Measurements from ENCODE around the gene FAM237A. TPM values are rescaled to one million over a fixed set of nuclear protein-coding genes. Genes with fewer than 3 reads are reported as not detected.

Gene FAM237A
- total RNA-seq, result not detected in 3 replicates
- long read RNA-seq, result 0 reads

DNA sequence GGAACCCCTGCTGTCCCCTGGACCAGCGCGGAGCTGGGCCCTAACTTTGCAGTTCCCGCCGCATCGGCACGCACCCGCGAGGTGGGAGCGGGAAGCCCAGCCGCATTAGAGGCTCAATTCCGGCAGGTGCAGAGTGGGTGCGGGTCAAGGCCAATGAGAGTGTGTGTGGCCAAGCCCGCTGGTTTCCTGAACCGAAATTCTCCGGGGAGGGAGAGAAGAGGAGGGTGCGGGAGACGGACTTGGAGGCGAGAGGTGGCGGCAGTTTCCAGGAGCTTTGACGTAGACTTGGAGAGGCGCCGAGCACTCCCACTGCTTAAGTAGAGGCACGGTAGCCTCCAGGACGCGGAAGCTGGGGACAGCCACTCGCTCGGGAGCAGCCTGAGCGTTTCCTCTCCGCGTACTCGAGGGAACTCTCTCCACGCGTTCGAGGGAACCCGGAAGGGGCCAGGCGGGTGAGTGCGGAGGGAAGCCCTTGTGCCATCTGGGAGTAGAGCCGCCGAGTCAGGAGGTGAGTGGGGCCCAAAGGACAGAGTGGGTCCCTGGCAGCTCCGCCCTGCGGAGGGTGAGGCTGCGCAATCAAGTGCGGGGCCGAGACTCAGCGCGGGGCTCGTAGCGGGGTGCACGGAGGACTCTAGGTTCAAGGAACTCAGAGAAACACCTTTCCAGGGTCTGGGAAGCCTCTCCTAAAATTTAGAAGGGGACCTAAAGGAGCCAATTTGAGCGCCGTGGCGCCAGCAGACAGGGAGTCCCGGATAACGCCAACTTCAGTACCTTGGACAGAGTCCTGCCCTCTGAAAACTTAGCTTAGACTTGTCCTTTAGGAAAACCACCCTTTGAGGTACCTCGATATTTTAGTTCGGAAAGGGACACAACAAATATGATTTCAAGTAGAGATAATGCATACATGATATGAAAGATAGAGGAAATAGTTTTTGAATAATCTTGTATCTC is at the start of gene FAM237A:
FAM237A (plus strand) TSS at position 413 of the 951 bp plus-strand sequence. CDS start 1,750 bp downstream, outside the sequence.
- TF ChIP-seq, protein P1, sequence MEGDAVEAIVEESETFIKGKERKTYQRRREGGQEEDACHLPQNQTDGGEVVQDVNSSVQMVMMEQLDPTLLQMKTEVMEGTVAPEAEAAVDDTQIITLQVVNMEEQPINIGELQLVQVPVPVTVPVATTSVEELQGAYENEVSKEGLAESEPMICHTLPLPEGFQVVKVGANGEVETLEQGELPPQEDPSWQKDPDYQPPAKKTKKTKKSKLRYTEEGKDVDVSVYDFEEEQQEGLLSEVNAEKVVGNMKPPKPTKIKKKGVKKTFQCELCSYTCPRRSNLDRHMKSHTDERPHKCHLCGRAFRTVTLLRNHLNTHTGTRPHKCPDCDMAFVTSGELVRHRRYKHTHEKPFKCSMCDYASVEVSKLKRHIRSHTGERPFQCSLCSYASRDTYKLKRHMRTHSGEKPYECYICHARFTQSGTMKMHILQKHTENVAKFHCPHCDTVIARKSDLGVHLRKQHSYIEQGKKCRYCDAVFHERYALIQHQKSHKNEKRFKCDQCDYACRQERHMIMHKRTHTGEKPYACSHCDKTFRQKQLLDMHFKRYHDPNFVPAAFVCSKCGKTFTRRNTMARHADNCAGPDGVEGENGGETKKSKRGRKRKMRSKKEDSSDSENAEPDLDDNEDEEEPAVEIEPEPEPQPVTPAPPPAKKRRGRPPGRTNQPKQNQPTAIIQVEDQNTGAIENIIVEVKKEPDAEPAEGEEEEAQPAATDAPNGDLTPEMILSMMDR (IDR thresholded peaks at IDR 0.05), result no peak
- Mint-ChIP-seq H3K4me3 (ENCODE audit: unreplicated experiment) (no peak within 1 kb of the TSS), H3K36me3 (ENCODE audit: low read depth) (no peaks in the 10 kb centered on the region), H3K27me3 (ENCODE audit: low read depth) (peaks cover 13% of the 10 kb centered on the region), H3K9me3 (ENCODE audit: low read depth) (no peaks in the 10 kb centered on the region), H3K4me1 (ENCODE audit: low read depth) (peaks cover 4% of the 10 kb centered on the region), H3K27ac (ENCODE audit: unreplicated experiment) (no peak within 1 kb of the TSS)
- DNase-seq (ENCODE audit: low spot score), result peak; percentile 70

DNA sequence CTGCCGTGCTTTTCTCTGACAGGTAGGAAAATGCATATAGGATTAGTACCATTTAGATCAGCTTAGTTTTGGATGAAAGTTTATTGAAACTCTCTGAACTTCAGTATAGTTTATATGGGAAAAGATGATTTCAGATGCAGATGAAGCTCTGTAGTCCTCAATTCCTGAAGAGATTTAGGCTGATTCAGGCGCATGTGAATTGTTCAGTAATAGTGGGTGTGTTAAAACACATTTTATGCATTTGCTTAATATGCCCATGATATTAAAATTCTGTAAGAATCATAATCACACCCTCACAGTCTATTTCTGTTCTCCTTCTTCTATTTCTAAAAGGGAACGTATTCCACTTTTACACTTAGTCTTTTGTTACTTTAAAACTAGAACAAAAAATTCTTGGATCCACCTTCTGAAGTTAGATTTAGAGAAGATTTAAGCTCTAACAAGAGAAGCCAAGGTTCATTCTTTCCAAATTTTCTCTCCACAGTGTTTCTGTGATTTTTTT is 44.5 kb upstream of the FAM237A start:
- no peaks in the 10 kb centered on the region for H3K9me3 Mint-ChIP-seq (ENCODE audit: low read depth)
- TF ChIP-seq, protein P1 (IDR thresholded peaks at IDR 0.05), result no peak
- H3K36me3 Mint-ChIP-seq (ENCODE audit: low read depth), result peaks cover 2% of the 10 kb centered on the region

DNA sequence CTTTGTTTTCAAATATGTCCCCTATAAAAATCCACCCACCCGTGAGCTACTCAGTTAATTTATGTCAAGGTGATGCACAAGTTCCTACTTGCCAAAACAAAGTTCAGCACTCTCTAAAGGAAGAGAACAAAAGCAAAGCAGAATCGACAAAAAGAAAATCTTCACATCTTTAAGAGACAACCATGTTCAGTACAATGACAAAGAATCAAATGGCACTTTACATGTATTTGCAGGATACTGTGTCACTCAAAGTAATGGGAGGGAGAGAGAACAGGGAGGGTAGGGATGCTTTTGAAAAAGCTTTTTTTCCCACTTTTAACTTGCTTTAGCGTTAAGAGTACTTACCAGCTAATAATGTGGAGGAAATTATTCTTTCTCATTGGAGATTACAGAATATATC is 39.0 kb upstream of the FAM237A start:
- no peaks in the 10 kb centered on the region for H3K9me3 Mint-ChIP-seq (ENCODE audit: low read depth)
- no peaks in the 10 kb centered on the region for H3K4me1 Mint-ChIP-seq (ENCODE audit: low read depth)
- no peaks in the 10 kb centered on the region for H3K27me3 Mint-ChIP-seq (ENCODE audit: low read depth)
- no peak overlapping the region for H3K27ac Mint-ChIP-seq (ENCODE audit: unreplicated experiment)
- H3K36me3 Mint-ChIP-seq (ENCODE audit: low read depth), result no peaks in the 10 kb centered on the region
- TF ChIP-seq, protein P1 (IDR thresholded peaks at IDR 0.05), result no peak
- no peak overlapping the region for H3K4me3 Mint-ChIP-seq (ENCODE audit: unreplicated experiment)
- no peak for DNase-seq (ENCODE audit: low spot score)

More for the DNA sequence above, 44.5 kb upstream of the FAM237A start:
- Mint-ChIP-seq H3K4me3 (ENCODE audit: unreplicated experiment) (no peak overlapping the region), H3K4me1 (ENCODE audit: low read depth) (no peaks in the 10 kb centered on the region), H3K27ac (ENCODE audit: unreplicated experiment) (no peak overlapping the region), H3K27me3 (ENCODE audit: low read depth) (no peaks in the 10 kb centered on the region)
- DNase-seq (ENCODE audit: low spot score), result no peak

DNA sequence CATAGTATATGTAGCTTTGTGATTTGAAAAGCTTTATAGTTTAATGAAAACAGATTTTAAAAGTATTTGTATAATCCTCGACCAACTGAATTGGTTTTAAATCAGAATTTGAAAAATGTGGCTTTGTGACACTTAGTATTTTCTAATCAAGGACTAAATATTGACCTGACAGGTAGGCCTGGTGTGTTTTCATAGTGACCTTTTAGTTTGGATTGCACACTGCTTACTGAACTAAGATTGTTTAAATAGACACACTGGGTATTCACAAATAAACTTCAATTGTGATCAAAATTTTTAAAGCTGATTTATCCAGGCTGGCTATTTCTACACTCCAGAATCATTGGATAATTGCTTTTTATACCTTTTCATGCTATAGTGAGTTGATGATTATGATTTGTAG is 31.8 kb upstream of the FAM237A start:
- H3K4me3 Mint-ChIP-seq (ENCODE audit: unreplicated experiment), result no peak overlapping the region
- H3K27me3 Mint-ChIP-seq (ENCODE audit: low read depth), result no peaks in the 10 kb centered on the region
- no peaks in the 10 kb centered on the region for H3K36me3 Mint-ChIP-seq (ENCODE audit: low read depth)

DNA sequence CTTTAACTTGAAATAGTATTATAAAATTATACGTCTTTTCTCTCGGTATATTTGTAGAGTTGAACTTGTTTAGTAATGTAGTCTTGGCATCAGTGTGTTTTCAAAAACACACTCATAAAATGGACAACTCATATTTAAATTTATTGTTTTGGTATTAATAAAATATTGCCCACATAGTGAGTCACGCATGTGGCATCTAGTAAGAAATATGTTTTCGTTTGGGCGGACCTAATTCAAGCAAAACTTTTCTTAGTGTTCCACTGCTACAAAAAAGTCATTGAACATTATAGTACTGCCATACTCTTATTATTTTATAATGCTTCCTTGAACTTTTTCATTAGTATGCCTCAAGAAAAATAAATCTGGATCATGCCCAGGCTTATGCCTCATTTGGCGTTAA is 31.1 kb upstream of the FAM237A start:
- DNase-seq (ENCODE audit: low spot score), result no peak
- Mint-ChIP-seq H3K9me3 (ENCODE audit: low read depth) (no peaks in the 10 kb centered on the region), H3K27ac (ENCODE audit: unreplicated experiment) (no peak overlapping the region), H3K4me1 (ENCODE audit: low read depth) (peaks cover 5% of the 10 kb centered on the region), H3K27me3 (ENCODE audit: low read depth) (no peaks in the 10 kb centered on the region), H3K4me3 (ENCODE audit: unreplicated experiment) (no peak overlapping the region), H3K36me3 (ENCODE audit: low read depth) (no peaks in the 10 kb centered on the region)
- TF ChIP-seq, protein P1 (IDR thresholded peaks at IDR 0.05), result no peak

More for the DNA sequence above, 31.8 kb upstream of the FAM237A start:
- peaks cover 5% of the 10 kb centered on the region for H3K4me1 Mint-ChIP-seq (ENCODE audit: low read depth)
- no peak for DNase-seq (ENCODE audit: low spot score)
- H3K9me3 Mint-ChIP-seq (ENCODE audit: low read depth), result no peaks in the 10 kb centered on the region
- no peak overlapping the region for H3K27ac Mint-ChIP-seq (ENCODE audit: unreplicated experiment)
- TF ChIP-seq, protein P1 (IDR thresholded peaks at IDR 0.05), result no peak
